ENCODE data around the gene CORO2B.

- TF ChIP-seq ARNTL (CRISPR knock-in tag; IDR thresholded peaks at IDR 0.05; ENCODE audit: borderline replicate concordance, low read depth) (no peak), SNAI2 (CRISPR knock-in tag; IDR thresholded peaks at IDR 0.05) (no peak), RARB (CRISPR knock-in tag; IDR thresholded peaks at IDR 0.05) (no peak)
Measured at GRCh38 chr15:68599560-68600071, 20.8 kb downstream of the CORO2B start.

Data from SK-N-SH treated with all-trans-retinoic acid at 6 μM for 48 hours (cell line).